ENCODE data around the gene EPX.

EPX gene

DNA sequence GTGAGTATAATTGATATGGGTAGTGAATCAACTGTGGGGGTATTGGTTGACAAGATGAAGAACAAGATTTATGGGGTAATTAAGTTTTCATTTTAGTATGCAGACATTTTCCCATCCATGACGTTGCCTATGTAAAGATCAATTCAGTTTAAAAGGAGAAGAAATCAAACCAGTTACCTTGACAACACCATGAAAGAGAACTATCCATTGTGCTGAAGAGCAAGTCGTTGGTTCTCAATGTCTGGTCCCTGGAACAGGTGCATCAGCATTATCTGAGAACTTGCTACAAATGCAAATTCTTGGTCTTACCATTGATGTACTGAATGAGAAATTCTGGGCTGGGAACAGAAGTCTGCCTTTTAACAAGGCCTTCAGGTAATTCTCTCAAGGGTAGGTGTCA, 26.5 kb upstream of the EPX start:
- no peak for TF ChIP-seq GLIS3 (CRISPR knock-in tag; IDR thresholded peaks at IDR 0.05)
- TF ChIP-seq, protein P1, sequence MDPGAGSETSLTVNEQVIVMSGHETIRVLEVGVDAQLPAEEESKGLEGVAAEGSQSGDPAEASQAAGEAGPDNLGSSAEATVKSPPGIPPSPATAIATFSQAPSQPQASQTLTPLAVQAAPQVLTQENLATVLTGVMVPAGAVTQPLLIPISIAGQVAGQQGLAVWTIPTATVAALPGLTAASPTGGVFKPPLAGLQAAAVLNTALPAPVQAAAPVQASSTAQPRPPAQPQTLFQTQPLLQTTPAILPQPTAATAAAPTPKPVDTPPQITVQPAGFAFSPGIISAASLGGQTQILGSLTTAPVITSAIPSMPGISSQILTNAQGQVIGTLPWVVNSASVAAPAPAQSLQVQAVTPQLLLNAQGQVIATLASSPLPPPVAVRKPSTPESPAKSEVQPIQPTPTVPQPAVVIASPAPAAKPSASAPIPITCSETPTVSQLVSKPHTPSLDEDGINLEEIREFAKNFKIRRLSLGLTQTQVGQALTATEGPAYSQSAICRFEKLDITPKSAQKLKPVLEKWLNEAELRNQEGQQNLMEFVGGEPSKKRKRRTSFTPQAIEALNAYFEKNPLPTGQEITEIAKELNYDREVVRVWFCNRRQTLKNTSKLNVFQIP (CRISPR knock-in tag; IDR thresholded peaks at IDR 0.05; ENCODE audit: borderline replicate concordance, low read depth), result no peak
- no peak for TF ChIP-seq ZNF8 (CRISPR knock-in tag; IDR thresholded peaks at IDR 0.05)
- TF ChIP-seq, protein P2, sequence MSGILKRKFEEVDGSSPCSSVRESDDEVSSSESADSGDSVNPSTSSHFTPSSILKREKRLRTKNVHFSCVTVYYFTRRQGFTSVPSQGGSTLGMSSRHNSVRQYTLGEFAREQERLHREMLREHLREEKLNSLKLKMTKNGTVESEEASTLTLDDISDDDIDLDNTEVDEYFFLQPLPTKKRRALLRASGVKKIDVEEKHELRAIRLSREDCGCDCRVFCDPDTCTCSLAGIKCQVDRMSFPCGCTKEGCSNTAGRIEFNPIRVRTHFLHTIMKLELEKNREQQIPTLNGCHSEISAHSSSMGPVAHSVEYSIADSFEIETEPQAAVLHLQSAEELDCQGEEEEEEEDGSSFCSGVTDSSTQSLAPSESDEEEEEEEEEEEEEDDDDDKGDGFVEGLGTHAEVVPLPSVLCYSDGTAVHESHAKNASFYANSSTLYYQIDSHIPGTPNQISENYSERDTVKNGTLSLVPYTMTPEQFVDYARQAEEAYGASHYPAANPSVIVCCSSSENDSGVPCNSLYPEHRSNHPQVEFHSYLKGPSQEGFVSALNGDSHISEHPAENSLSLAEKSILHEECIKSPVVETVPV (CRISPR knock-in tag; IDR thresholded peaks at IDR 0.05), result no peak
- TF ChIP-seq RARB (CRISPR knock-in tag; IDR thresholded peaks at IDR 0.05), result no peak
- TF ChIP-seq ISL1 (CRISPR knock-in tag; IDR thresholded peaks at IDR 0.05), result no peak
- no peak for TF ChIP-seq CSDC2 (CRISPR knock-in tag; IDR thresholded peaks at IDR 0.05)
- TF ChIP-seq ZFP30 (CRISPR knock-in tag; IDR thresholded peaks at IDR 0.05), result no peak
- TF ChIP-seq ESRRG (CRISPR knock-in tag; IDR thresholded peaks at IDR 0.05), result no peak
- no peak for TF ChIP-seq ZFP3 (CRISPR knock-in tag; IDR thresholded peaks at IDR 0.05)
- TF ChIP-seq TSHZ2 (CRISPR knock-in tag; IDR thresholded peaks at IDR 0.05), result no peak
- TF ChIP-seq ZC3H10 (CRISPR knock-in tag; IDR thresholded peaks at IDR 0.05), result no peak
- TF ChIP-seq, protein P3, sequence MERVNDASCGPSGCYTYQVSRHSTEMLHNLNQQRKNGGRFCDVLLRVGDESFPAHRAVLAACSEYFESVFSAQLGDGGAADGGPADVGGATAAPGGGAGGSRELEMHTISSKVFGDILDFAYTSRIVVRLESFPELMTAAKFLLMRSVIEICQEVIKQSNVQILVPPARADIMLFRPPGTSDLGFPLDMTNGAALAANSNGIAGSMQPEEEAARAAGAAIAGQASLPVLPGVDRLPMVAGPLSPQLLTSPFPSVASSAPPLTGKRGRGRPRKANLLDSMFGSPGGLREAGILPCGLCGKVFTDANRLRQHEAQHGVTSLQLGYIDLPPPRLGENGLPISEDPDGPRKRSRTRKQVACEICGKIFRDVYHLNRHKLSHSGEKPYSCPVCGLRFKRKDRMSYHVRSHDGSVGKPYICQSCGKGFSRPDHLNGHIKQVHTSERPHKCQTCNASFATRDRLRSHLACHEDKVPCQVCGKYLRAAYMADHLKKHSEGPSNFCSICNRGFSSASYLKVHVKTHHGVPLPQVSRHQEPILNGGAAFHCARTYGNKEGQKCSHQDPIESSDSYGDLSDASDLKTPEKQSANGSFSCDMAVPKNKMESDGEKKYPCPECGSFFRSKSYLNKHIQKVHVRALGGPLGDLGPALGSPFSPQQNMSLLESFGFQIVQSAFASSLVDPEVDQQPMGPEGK (CRISPR knock-in tag; IDR thresholded peaks at IDR 0.05; ENCODE audit: borderline replicate concordance), result no peak
- no peak for TF ChIP-seq CREB5 (CRISPR knock-in tag; IDR thresholded peaks at IDR 0.05; ENCODE audit: low read depth)
- no peak for ATAC-seq

GRCh38 chr17:58166682-58167081, 25.8 kb upstream of the EPX start, which contains the start of gene OR4D2:
Gene OR4D2, plus strand, starts transcription at chr17:58166982. Its CDS starts 2,674 bp downstream, at chr17:58169656.
- TF ChIP-seq ZNF70 (CRISPR knock-in tag; IDR thresholded peaks at IDR 0.05), result no peak
- no peak for TF ChIP-seq TSHZ2 (CRISPR knock-in tag; IDR thresholded peaks at IDR 0.05)
- TF ChIP-seq, protein P2 (CRISPR knock-in tag; IDR thresholded peaks at IDR 0.05), result no peak
- no peak for TF ChIP-seq CREB5 (CRISPR knock-in tag; IDR thresholded peaks at IDR 0.05; ENCODE audit: low read depth)
- no peak for TF ChIP-seq BACH2 (CRISPR knock-in tag; IDR thresholded peaks at IDR 0.05; ENCODE audit: borderline replicate concordance)
- TF ChIP-seq OSR1 (CRISPR knock-in tag; IDR thresholded peaks at IDR 0.05), result no peak
- no peak for TF ChIP-seq RARB (CRISPR knock-in tag; IDR thresholded peaks at IDR 0.05)
- no peak for TF ChIP-seq ZFP3 (CRISPR knock-in tag; IDR thresholded peaks at IDR 0.05)
- TF ChIP-seq GLIS3 (CRISPR knock-in tag; IDR thresholded peaks at IDR 0.05), result no peak
- no peak for TF ChIP-seq SNAI2 (CRISPR knock-in tag; IDR thresholded peaks at IDR 0.05)
- TF ChIP-seq ISL1 (CRISPR knock-in tag; IDR thresholded peaks at IDR 0.05), result no peak
- TF ChIP-seq ZC3H10 (CRISPR knock-in tag; IDR thresholded peaks at IDR 0.05), result no peak
- TF ChIP-seq ZNF565 (CRISPR knock-in tag; conservative IDR thresholded peaks at IDR 0.05; ENCODE audit: low read depth), result no peak
- TF ChIP-seq PPARA (CRISPR knock-in tag; IDR thresholded peaks at IDR 0.05; ENCODE audit: borderline replicate concordance), result no peak
- TF ChIP-seq, protein P3 (CRISPR knock-in tag; IDR thresholded peaks at IDR 0.05; ENCODE audit: borderline replicate concordance), result no peak
- TF ChIP-seq ESRRG (CRISPR knock-in tag; IDR thresholded peaks at IDR 0.05), result no peak
- no peak for TF ChIP-seq ARNTL (CRISPR knock-in tag; IDR thresholded peaks at IDR 0.05; ENCODE audit: borderline replicate concordance, low read depth)
- TF ChIP-seq TOX (CRISPR knock-in tag; IDR thresholded peaks at IDR 0.05; ENCODE audit: borderline replicate concordance), result no peak
- ATAC-seq, result no peak

Measured in SK-N-SH treated with all-trans-retinoic acid at 6 μM for 48 hours (cell line).